GM18519 (cell line): ENCODE measurements around the gene FHOD3.
"Not testable (repeated sequence)": the region's sequence is repeated elsewhere in the genome, so short reads cannot be mapped to it uniquely, and the experiment has no call there.

Experiments used
- ATAC-seq: cut with Tn5 transposase; IDR thresholded peaks from one replicate; pipeline ENCODE4 v1.9.1; 2021; ENCODE audit warnings: mild to moderate bottlenecking, moderate library complexity; ENCODE audit not compliant: unreplicated experiment, low FRiP score

FHOD3 gene

GRCh38 chr18:36440614-36441013 is 143.1 kb downstream of the FHOD3 start:
- ATAC-seq: no peak

GRCh38 chr18:36441426-36442240 is 144.1 kb downstream of the FHOD3 start:
- ATAC-seq: no peak

- ATAC-seq: no peak
Measured at GRCh38 chr18:36442717-36443116, 145.2 kb downstream of the FHOD3 start.

- no peak for ATAC-seq
Measured at GRCh38 chr18:36446059-36446458, 148.5 kb downstream of the FHOD3 start.

- ATAC-seq: no peak
Measured at GRCh38 chr18:36448384-36449290, 151.1 kb downstream of the FHOD3 start.

GRCh38 chr18:36449451-36449850 is 151.9 kb downstream of the FHOD3 start:
- no peak for ATAC-seq

- ATAC-seq: no peak
Measured at GRCh38 chr18:36450264-36450663, 152.8 kb downstream of the FHOD3 start.

GRCh38 chr18:36451454-36452251 is 154.1 kb downstream of the FHOD3 start:
- no peak for ATAC-seq

- ATAC-seq: no peak
Measured at GRCh38 chr18:36454245-36454644, 156.7 kb downstream of the FHOD3 start.

GRCh38 chr18:36454848-36455458 is 157.4 kb downstream of the FHOD3 start:
- ATAC-seq: no peak

GRCh38 chr18:36455931-36456330 is 158.4 kb downstream of the FHOD3 start:
- no peak for ATAC-seq

GRCh38 chr18:36456622-36457021 is 159.1 kb downstream of the FHOD3 start:
- no peak for ATAC-seq

- ATAC-seq: no peak
Measured at GRCh38 chr18:36457683-36458082, 160.2 kb downstream of the FHOD3 start.

- no peak for ATAC-seq
Measured at GRCh38 chr18:36458306-36458705, 160.8 kb downstream of the FHOD3 start.

- ATAC-seq: no peak
Measured at GRCh38 chr18:36459203-36459602, 161.7 kb downstream of the FHOD3 start.

GRCh38 chr18:36459786-36460185 is 162.3 kb downstream of the FHOD3 start:
- no peak for ATAC-seq

- ATAC-seq: no peak
Measured at GRCh38 chr18:36460324-36460850, 162.9 kb downstream of the FHOD3 start.

GRCh38 chr18:36460854-36461253 is 163.3 kb downstream of the FHOD3 start:
- no peak for ATAC-seq

- no peak for ATAC-seq
Measured at GRCh38 chr18:36461551-36461987, 164.1 kb downstream of the FHOD3 start.

GRCh38 chr18:36463516-36463915 is 166.0 kb downstream of the FHOD3 start:
- ATAC-seq: not testable (repeated sequence)
